Chondrocyte (in vitro differentiated cells): ENCODE data around the gene ZNF750. TPM values are rescaled to one million over a fixed set of nuclear protein-coding genes. Genes with fewer than 3 reads are reported as not detected.

Experiments used
- DNase-seq: peaks from one replicate; pipeline ENCODE4 v3.0.0; 2021; ENCODE audit warnings: mixed read lengths, low spot score
- H3K27ac Mint-ChIP-seq: one replicate; pipeline ENCODE4 v1.8.0; 2021; ENCODE audit warnings: mild to moderate bottlenecking, moderate library complexity, mixed read lengths; ENCODE audit not compliant: unreplicated experiment
- H3K27me3 Mint-ChIP-seq: 2 replicates; pipeline ENCODE4 v1.8.0; 2021; ENCODE audit warnings: low read depth, mixed read lengths
- H3K36me3 Mint-ChIP-seq: 2 replicates; pipeline ENCODE4 v1.8.0; 2021; ENCODE audit warnings: low read depth, mixed read lengths
- H3K4me1 Mint-ChIP-seq: 2 replicates; pipeline ENCODE4 v1.8.0; 2021; ENCODE audit warnings: low read depth, mild to moderate bottlenecking, mixed read lengths
- H3K4me3 Mint-ChIP-seq: one replicate; pipeline ENCODE4 v1.8.0; 2021; ENCODE audit warnings: mild to moderate bottlenecking, moderate library complexity, mixed read lengths; ENCODE audit not compliant: unreplicated experiment
- H3K9me3 Mint-ChIP-seq: 2 replicates; pipeline ENCODE4 v1.8.0; 2021; ENCODE audit warnings: low read depth, mixed read lengths
- total RNA-seq: library from RNA; stranded (reverse); gene quantifications from 3 replicates; pipeline ENCODE4 v1.2.1, GENCODE V29; 2021
- TF ChIP-seq, protein P1 (sequence below): fragments of 200-600 bp; sonication (generic); IDR thresholded peaks from 2 replicates; pipeline ENCODE4 v1.5.0; 2021; ENCODE audit warnings: antibody characterized with exemption, mild to moderate bottlenecking, moderate library complexity

The ZNF750 gene
- total RNA-seq, 1 donor from 2014 or later: not detected

- no peaks in the 10 kb centered on the region for H3K27me3 Mint-ChIP-seq
- H3K27ac Mint-ChIP-seq: no peak overlapping the region
- H3K4me1 Mint-ChIP-seq: peaks cover 6% of the 10 kb centered on the region
- TF ChIP-seq, protein P1, sequence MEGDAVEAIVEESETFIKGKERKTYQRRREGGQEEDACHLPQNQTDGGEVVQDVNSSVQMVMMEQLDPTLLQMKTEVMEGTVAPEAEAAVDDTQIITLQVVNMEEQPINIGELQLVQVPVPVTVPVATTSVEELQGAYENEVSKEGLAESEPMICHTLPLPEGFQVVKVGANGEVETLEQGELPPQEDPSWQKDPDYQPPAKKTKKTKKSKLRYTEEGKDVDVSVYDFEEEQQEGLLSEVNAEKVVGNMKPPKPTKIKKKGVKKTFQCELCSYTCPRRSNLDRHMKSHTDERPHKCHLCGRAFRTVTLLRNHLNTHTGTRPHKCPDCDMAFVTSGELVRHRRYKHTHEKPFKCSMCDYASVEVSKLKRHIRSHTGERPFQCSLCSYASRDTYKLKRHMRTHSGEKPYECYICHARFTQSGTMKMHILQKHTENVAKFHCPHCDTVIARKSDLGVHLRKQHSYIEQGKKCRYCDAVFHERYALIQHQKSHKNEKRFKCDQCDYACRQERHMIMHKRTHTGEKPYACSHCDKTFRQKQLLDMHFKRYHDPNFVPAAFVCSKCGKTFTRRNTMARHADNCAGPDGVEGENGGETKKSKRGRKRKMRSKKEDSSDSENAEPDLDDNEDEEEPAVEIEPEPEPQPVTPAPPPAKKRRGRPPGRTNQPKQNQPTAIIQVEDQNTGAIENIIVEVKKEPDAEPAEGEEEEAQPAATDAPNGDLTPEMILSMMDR: no peak
- no peaks in the 10 kb centered on the region for H3K9me3 Mint-ChIP-seq
- H3K4me3 Mint-ChIP-seq: no peak overlapping the region
- peaks cover 12% of the 10 kb centered on the region for H3K36me3 Mint-ChIP-seq
- DNase-seq: no peak
Observed at GRCh38 chr17:82799591-82799990, 40.2 kb downstream of the ZNF750 start.

DNA sequence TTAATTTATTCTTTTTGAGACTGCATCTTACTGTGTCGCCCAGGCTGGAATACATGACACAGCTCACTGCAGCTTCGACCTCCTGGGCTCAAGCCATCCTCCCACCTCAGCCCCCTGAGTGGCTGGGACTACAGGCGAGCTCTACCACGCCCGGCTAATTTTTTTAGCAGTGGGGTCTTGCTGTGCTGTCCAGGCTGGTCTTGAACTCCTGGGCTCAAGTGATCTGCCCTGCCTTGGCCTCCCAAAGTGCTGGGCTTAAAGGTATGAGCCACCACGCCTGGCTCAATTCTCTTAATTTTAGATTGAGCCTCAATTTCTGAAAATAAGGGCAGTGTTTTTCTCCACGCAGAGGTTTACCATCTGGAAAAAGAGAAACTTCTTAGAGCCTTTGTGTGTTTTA lies 41.1 kb downstream of the ZNF750 start:
- Mint-ChIP-seq H3K4me1 (peaks cover 10% of the 10 kb centered on the region), H3K9me3 (no peaks in the 10 kb centered on the region), H3K27me3 (no peaks in the 10 kb centered on the region), H3K36me3 (peaks cover 12% of the 10 kb centered on the region), H3K27ac (no peak overlapping the region), H3K4me3 (no peak overlapping the region)
- no peak for DNase-seq
- TF ChIP-seq, protein P1: no peak

GRCh38 chr17:82797061-82797460 lies 42.8 kb downstream of the ZNF750 start:
- Mint-ChIP-seq H3K4me1 (peaks cover 8% of the 10 kb centered on the region), H3K4me3 (no peak overlapping the region), H3K36me3 (peaks cover 12% of the 10 kb centered on the region), H3K27ac (no peak overlapping the region), H3K9me3 (no peaks in the 10 kb centered on the region), H3K27me3 (no peaks in the 10 kb centered on the region)
- TF ChIP-seq, protein P1: no peak
- no peak for DNase-seq

DNA sequence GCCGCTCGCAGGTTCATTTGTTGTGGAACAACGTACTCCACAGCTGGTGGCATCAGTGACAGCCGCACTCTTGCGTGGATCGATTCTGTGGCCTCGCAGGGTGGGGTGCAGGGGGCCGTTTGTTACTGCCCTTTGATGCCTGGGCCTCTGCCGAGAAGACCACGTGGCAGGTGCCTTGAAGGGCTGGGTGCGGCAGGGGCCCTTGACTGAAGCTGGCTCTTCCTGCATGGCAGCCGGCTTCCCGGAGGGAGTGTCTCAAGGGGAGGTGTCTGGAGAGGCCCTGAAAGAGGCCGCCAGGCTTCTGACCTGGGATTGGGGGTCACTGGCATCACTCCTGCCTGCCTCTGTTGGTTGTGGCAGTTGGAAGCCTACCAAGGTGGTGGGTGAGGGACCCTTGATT lies 44.2 kb downstream of the ZNF750 start:
- Mint-ChIP-seq H3K4me1 (peaks cover 12% of the 10 kb centered on the region), H3K9me3 (no peaks in the 10 kb centered on the region), H3K27me3 (no peaks in the 10 kb centered on the region), H3K4me3 (no peak overlapping the region), H3K36me3 (peaks cover 8% of the 10 kb centered on the region), H3K27ac (no peak overlapping the region)
- TF ChIP-seq, protein P1: no peak
- DNase-seq: no peak

DNA sequence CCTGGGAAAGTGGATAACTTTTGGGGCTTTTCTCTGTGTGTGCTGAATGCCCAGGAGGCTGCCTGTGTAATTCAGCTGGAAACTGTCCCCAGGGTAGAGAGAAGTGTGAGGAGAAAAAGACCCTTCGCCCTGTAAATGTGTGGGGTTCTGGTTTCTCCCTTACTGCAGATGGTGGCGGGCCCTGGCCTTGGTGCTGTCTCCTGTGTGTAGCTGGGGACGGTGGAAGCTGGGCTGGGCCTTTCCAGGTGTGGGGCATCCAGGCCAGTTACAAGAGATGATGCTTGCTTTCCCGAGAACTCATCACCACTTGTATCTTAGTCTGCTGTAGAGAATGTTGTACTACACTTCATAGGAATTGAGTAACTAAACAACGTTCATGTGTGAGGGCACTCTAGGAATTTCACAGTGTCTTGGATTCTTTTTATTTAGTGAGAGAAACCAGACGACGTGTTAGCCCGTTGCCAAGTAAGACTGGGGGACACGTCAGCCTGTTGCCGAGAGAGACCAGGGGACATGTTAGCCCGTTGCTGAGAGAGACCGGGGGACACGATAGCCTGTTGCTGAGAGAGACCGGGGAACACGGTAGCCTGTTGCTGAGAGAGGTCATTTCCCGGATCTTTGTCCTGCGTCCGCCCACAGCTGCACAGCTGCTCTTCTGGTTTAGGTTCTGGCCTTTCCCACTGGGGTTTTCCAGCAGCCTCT lies 44.9 kb downstream of the ZNF750 start:
- Mint-ChIP-seq H3K36me3 (peaks cover 4% of the 10 kb centered on the region), H3K27ac (no peak overlapping the region)
- DNase-seq: no peak

More for the DNA sequence above, 44.9 kb downstream of the ZNF750 start:
- Mint-ChIP-seq H3K4me3 (no peak overlapping the region), H3K9me3 (no peaks in the 10 kb centered on the region), H3K4me1 (peaks cover 12% of the 10 kb centered on the region), H3K27me3 (no peaks in the 10 kb centered on the region)
- TF ChIP-seq, protein P1: no peak
